OCI-LY7 (cell line): ENCODE data around the gene CD74. TPM values are rescaled to one million over a fixed set of nuclear protein-coding genes. Genes with fewer than 3 reads are reported as not detected.

Experiments
- BruUV-seq: library from RNA; stranded (reverse); fragments of 400-500 nt; replicated peaks from 2 replicates; lab custom pipeline; 2021; lab: Mats Ljungman, UMichigan
- CTCF ChIA-PET: fragments of 300-600 bp; sonication (Branson Sonifier 250); formaldehyde crosslinking; loops from one replicate; lab custom pipeline; 2022; ENCODE audit warnings: antibody characterized with exemption; ENCODE audit not compliant: unreplicated experiment; lab: Charles Lee
- POLR2A ChIA-PET: fragments of 300-600 bp; sonication (Branson Sonifier 250); formaldehyde crosslinking; loops from one replicate; lab custom pipeline; 2022; ENCODE audit warnings: antibody characterized with exemption; lab: Charles Lee
- DNase-seq: peaks from one replicate; pipeline ENCODE4 v3.0.0-alpha.2; 2015; ENCODE audit warnings: low spot score
- H2AFZ ChIP-seq: fragments of 200-600 bp; sonication (generic), shearing (Covaris generic); 2 replicates; pipeline ENCODE4 v1.6.1; 2014; ENCODE audit warnings: mild to moderate bottlenecking, antibody characterized with exemption, low read length, moderate library complexity
- H3K27ac ChIP-seq: fragments of 200-600 bp; sonication (generic); 2 replicates; pipeline ENCODE4 v1.5.1; 2014; ENCODE audit warnings: mixed run types, low read depth, mild to moderate bottlenecking, moderate library complexity, low read length, inconsistent platforms; ENCODE audit not compliant: poor library complexity, severe bottlenecking
- H3K36me3 ChIP-seq: fragments of 200-600 bp; sonication (generic); 2 replicates; pipeline ENCODE4 v1.6.1; 2014; ENCODE audit warnings: mild to moderate bottlenecking, antibody characterized with exemption, low read length, moderate library complexity, mixed read lengths; ENCODE audit not compliant: insufficient read depth
- H3K4me1 ChIP-seq: fragments of 200-600 bp; sonication (generic); 2 replicates; pipeline ENCODE4 v1.5.1; 2014; ENCODE audit warnings: mild to moderate bottlenecking, low read length; ENCODE audit not compliant: insufficient read depth, poor library complexity, severe bottlenecking
- H3K4me2 ChIP-seq: fragments of 200-600 bp; sonication (generic); 2 replicates; pipeline ENCODE4 v1.6.1; 2014; ENCODE audit warnings: mild to moderate bottlenecking, low read length
- H3K4me3 ChIP-seq: fragments of 200-600 bp; sonication (generic); 2 replicates; pipeline ENCODE4 v1.5.1; 2014; ENCODE audit warnings: mild to moderate bottlenecking, low read depth, low read length; ENCODE audit not compliant: poor library complexity, severe bottlenecking
- H3K79me2 ChIP-seq: fragments of 200-600 bp; sonication (generic); 2 replicates; pipeline ENCODE4 v1.6.1; 2016; ENCODE audit warnings: low read depth, mild to moderate bottlenecking, low read length, moderate library complexity, mixed read lengths; ENCODE audit not compliant: insufficient read depth
- H3K9me2 ChIP-seq: fragments of 200-600 bp; sonication (generic); 2 replicates; pipeline ENCODE4 v1.6.1; 2016; ENCODE audit warnings: mild to moderate bottlenecking, low read length, mixed read lengths; ENCODE audit not compliant: insufficient read depth
- H3K9me3 ChIP-seq: fragments of 200-600 bp; sonication (generic); 2 replicates; pipeline ENCODE4 v1.6.1; 2014; ENCODE audit warnings: mild to moderate bottlenecking, mixed run types, low read length, mixed read lengths
- H4K20me1 ChIP-seq: fragments of 200-600 bp; sonication (generic); 2 replicates; pipeline ENCODE4 v1.6.1; 2014; ENCODE audit warnings: mild to moderate bottlenecking, antibody characterized with exemption, low read length, moderate library complexity, mixed read lengths; ENCODE audit not compliant: insufficient read depth
- EZH2phosphoT487 ChIP-seq: fragments of 200-600 bp; sonication (generic); IDR thresholded peaks from 2 replicates; pipeline ENCODE4 v1.6.1; 2018; ENCODE audit warnings: low read depth, borderline replicate concordance, mild to moderate bottlenecking, mixed run types, antibody characterized with exemption, low read length, moderate library complexity, mixed read lengths
- intact Hi-C: fragments of 100-400 bp; cut with micrococcal nuclease; formaldehyde crosslinking; loops from one replicate; pipeline ENCODE4 v1.10.0; 2022; ENCODE audit not compliant: unreplicated experiment
- total RNA-seq, 2 experiments: library from RNA; depleted of rRNA in 1 of 2; stranded (reverse); fragments of >200 nt in 1 of 2; shearing (Covaris generic) in 1 of 2; gene quantifications; 2 replicates each; pipeline ENCODE4 v1.2.3, GENCODE V29; 2014 to 2022
- TF ChIP-seq, protein P1 (sequence below): fragments of 200-600 bp; sonication (generic); conservative IDR thresholded peaks from 2 replicates; pipeline ENCODE4 v1.5.1; 2014; ENCODE audit warnings: mild to moderate bottlenecking, antibody characterized with exemption, low read length, moderate library complexity, mixed read lengths

The CD74 gene
- total RNA-seq, 2 experiments from 2014 or later, result 1,759 to 3,686 TPM

DNA sequence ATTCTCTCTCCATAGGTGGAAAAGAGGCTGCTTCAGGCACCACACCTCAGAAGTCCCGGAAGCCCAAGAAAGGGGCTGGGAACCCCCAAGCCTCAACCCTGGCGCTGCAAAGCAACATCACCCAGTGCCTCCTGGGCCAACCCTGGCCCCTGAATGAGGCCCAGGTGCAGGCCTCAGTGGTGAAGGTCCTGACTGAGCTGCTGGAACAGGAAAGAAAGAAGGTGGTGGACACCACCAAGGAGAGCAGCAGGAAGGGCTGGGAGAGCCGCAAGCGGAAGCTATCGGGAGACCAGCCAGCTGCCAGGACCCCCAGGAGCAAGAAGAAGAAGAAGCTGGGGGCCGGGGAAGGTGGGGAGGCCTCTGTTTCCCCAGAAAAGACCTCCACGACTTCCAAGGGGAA is 16.4 kb downstream of the CD74 start:
- no peaks in the 10 kb centered on the region for H3K9me3 ChIP-seq
- DNase-seq, result no peak
- CTCF ChIA-PET, result interaction anchor here (0.5 to 0.6 kb wide), 2 partner anchors 23 to 71 kb away, joined by 3 to 4 read pairs; no protein-coding TSS in a partner anchor
- H3K36me3 ChIP-seq, result peaks cover 98% of the 10 kb centered on the region
- H2AFZ ChIP-seq, result no peak overlapping the region
- intact Hi-C loops, result no loop called here
- BruUV-seq, result no TSS peak
- H3K27ac ChIP-seq, result no peak overlapping the region
- H3K4me3 ChIP-seq, result no peak overlapping the region
- POLR2A ChIA-PET, result interaction anchor here (0.6 to 0.9 kb wide), 2 partner anchors 18 to 304 kb away, joined by 3 to 5 read pairs; no protein-coding TSS in a partner anchor
- no peaks in the 10 kb centered on the region for H3K79me2 ChIP-seq
- no peak overlapping the region for H3K4me2 ChIP-seq
- no peak for TF ChIP-seq EZH2phosphoT487
- TF ChIP-seq, protein P1, sequence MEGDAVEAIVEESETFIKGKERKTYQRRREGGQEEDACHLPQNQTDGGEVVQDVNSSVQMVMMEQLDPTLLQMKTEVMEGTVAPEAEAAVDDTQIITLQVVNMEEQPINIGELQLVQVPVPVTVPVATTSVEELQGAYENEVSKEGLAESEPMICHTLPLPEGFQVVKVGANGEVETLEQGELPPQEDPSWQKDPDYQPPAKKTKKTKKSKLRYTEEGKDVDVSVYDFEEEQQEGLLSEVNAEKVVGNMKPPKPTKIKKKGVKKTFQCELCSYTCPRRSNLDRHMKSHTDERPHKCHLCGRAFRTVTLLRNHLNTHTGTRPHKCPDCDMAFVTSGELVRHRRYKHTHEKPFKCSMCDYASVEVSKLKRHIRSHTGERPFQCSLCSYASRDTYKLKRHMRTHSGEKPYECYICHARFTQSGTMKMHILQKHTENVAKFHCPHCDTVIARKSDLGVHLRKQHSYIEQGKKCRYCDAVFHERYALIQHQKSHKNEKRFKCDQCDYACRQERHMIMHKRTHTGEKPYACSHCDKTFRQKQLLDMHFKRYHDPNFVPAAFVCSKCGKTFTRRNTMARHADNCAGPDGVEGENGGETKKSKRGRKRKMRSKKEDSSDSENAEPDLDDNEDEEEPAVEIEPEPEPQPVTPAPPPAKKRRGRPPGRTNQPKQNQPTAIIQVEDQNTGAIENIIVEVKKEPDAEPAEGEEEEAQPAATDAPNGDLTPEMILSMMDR, result no peak
- no peaks in the 10 kb centered on the region for H3K9me2 ChIP-seq
- no peaks in the 10 kb centered on the region for H4K20me1 ChIP-seq
- peaks cover 20% of the 10 kb centered on the region for H3K4me1 ChIP-seq

DNA sequence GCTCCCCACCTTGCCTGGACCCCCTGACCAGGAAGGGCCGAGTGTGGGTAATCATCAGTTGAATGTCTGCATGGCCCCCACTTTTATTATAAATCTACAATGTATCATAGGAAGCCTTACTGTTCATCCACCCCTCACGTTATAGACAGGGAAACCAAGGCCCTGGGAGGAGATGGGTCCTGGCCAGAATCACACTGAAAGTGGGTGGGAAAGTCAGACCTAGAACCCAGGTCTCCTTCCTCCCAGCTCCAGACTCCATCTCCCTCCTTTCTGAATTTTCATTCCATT is 17.1 kb downstream of the CD74 start:
- no peaks in the 10 kb centered on the region for H3K79me2 ChIP-seq
- no peaks in the 10 kb centered on the region for H3K9me2 ChIP-seq
- no peak overlapping the region for H3K4me3 ChIP-seq
- ChIA-PET POLR2A (interaction anchor here (0.7 kb wide), 1 partner anchor 24 kb away, joined by 3 read pairs; no protein-coding TSS in a partner anchor), CTCF (no interaction called here)
- no TSS peak for BruUV-seq
- H3K9me3 ChIP-seq, result no peaks in the 10 kb centered on the region
- H3K27ac ChIP-seq, result no peak overlapping the region
- no peak overlapping the region for H3K4me2 ChIP-seq
- no peak overlapping the region for H2AFZ ChIP-seq
- H3K36me3 ChIP-seq, result peaks cover 98% of the 10 kb centered on the region
- no peak for DNase-seq
- intact Hi-C loops, result no loop called here
- TF ChIP-seq EZH2phosphoT487, result no peak
- TF ChIP-seq, protein P1, result no peak
- H4K20me1 ChIP-seq, result no peaks in the 10 kb centered on the region
- H3K4me1 ChIP-seq, result peaks cover 16% of the 10 kb centered on the region

DNA sequence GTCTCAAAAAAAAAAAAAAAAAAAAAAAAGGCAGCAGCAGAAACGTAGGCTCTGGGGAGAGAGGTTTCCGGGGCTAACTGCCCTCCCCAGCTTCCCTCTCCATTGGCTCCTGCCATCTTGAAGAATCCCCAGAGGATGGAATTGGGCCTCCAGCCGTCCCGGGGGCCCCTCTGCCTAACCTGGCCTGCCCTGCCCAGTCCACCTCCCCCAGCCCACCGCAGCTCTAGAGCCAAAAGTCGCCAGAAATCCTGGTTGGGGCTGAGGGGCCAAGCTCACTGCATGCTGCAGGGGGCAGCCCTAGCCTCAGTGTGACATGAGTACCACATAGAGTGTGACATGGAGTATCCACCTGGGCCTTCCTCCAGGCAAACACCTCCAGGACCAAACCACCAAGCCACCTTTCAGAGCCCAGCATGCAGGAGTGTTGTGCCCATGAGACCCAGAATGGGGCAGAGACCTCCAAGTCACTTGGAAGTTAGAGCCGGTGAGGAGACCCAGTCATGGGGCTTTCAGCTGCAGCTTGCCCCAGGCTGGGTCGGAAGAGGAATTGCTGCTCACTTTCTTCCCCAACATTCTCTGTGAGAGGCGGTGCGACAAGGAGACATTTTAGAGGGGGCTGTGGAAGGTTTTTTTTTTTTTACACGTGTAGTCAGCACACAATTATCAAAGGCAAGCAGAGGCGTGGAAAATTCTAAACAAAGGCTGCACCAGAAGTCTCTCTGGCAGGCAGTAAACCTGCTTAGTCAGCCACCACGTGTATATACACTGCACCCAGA is 17.6 kb downstream of the CD74 start:
- H3K27ac ChIP-seq, result no peak overlapping the region
- intact Hi-C loops, result no loop called here
- H3K4me3 ChIP-seq, result no peak overlapping the region
- no peak for TF ChIP-seq EZH2phosphoT487
- TF ChIP-seq, protein P1, result peak; percentile 31; the same call in 1 of the 2 replicates
- no peaks in the 10 kb centered on the region for H3K79me2 ChIP-seq
- BruUV-seq, result no TSS peak
- H2AFZ ChIP-seq, result no peak overlapping the region
- H3K4me2 ChIP-seq, result no peak overlapping the region
- CTCF ChIA-PET, result no interaction called here
- no peaks in the 10 kb centered on the region for H4K20me1 ChIP-seq
- no peak for DNase-seq
- H3K4me1 ChIP-seq, result peaks cover 13% of the 10 kb centered on the region
- POLR2A ChIA-PET, result interaction anchor here (0.7 to 1.2 kb wide), 2 partner anchors 23 to 32 kb away, joined by 3 read pairs; no protein-coding TSS in a partner anchor
- H3K36me3 ChIP-seq, result peaks cover 98% of the 10 kb centered on the region
- H3K9me3 ChIP-seq, result no peaks in the 10 kb centered on the region
- H3K9me2 ChIP-seq, result no peaks in the 10 kb centered on the region
